K562 (cell line): Measurements from ENCODE around the gene ASXL2. TPM values are rescaled to one million over a fixed set of nuclear protein-coding genes. Genes with fewer than 3 reads are reported as not detected.
A peak's percentile ranks its signal among the peaks of the same experiment; 100 is the strongest.

Experiments used
- BRF1 ChIP-seq: IDR thresholded peaks from 3 replicates; pipeline ENCODE4 v1.6.1; 2011; ENCODE audit warnings: borderline replicate concordance, mild to moderate bottlenecking; ENCODE audit not compliant: insufficient read length; ENCODE audit errors: extremely low read depth
- C11orf30 ChIP-seq: fragments of 450-650 bp; IDR thresholded peaks from 2 replicates; pipeline ENCODE4 v1.6.1; 2016; ENCODE audit warnings: low read depth, mild to moderate bottlenecking
- DPF2 ChIP-seq: fragments of 450-650 bp; IDR thresholded peaks from 2 replicates; pipeline ENCODE4 v1.6.1; 2016
- ESRRA ChIP-seq: fragments of 450-650 bp; IDR thresholded peaks from 2 replicates; pipeline ENCODE4 v1.6.1; 2014; ENCODE audit warnings: low read depth, mild to moderate bottlenecking, moderate library complexity, borderline replicate concordance
- KLF6 ChIP-seq: fragments of 250-450 bp; sonication (Bioruptor Pico); IDR thresholded peaks from 2 replicates; pipeline ENCODE4 v1.4.0; 2020; ENCODE audit warnings: mild to moderate bottlenecking, moderate library complexity, borderline replicate concordance
- MTA2 ChIP-seq: fragments of 450-650 bp; IDR thresholded peaks from 2 replicates; pipeline ENCODE4 v1.6.1; 2016; ENCODE audit warnings: low read depth
- PHB ChIP-seq: fragments of 250-450 bp; sonication (Bioruptor Pico); IDR thresholded peaks from 2 replicates; pipeline ENCODE4 v1.5.0; 2021
- RBM22 ChIP-seq: fragments of 200-400 bp; formaldehyde crosslinking; IDR thresholded peaks from 2 replicates; pipeline ENCODE4 v1.6.1; 2018; ENCODE audit warnings: low read length, low read depth; ENCODE audit not compliant: poor library complexity, severe bottlenecking
- SAFB ChIP-seq: fragments of 200-400 bp; formaldehyde crosslinking; IDR thresholded peaks from 2 replicates; pipeline ENCODE4 v1.6.1; 2017; ENCODE audit warnings: low read depth, low read length, borderline replicate concordance
- SAP30 ChIP-seq: fragments of 200-600 bp; sonication (generic); IDR thresholded peaks from 2 replicates; pipeline ENCODE4 v1.6.1; 2012; ENCODE audit warnings: borderline replicate concordance, low read depth, mild to moderate bottlenecking, moderate library complexity, low read length, control low read depth, inconsistent platforms; ENCODE audit not compliant: insufficient read depth, poor library complexity, severe bottlenecking
- SMAD3 ChIP-seq: fragments of 450-650 bp; formaldehyde crosslinking; conservative IDR thresholded peaks from 2 replicates; pipeline ENCODE4 v1.4.0; 2020; ENCODE audit warnings: mild to moderate bottlenecking
- SREBF2 ChIP-seq: sonication (generic); formaldehyde crosslinking; IDR thresholded peaks from 2 replicates; pipeline ENCODE4 v1.4.0; 2020; ENCODE audit warnings: mild to moderate bottlenecking, missing genetic modification reagents
- ZNF146 ChIP-seq: IDR thresholded peaks from one replicate; pipeline ENCODE4 v1.6.1; 2018; ENCODE audit warnings: missing compliant biosample characterization; ENCODE audit not compliant: unreplicated experiment
- ZNF436 ChIP-seq: fragments of 250-450, 450-650 bp; sonication (Bioruptor Pico); formaldehyde crosslinking; IDR thresholded peaks from 2 replicates; pipeline ENCODE4 v1.7.0; 2020; ENCODE audit warnings: mild to moderate bottlenecking
- ZNF586 ChIP-seq: fragments of 450-650 bp; formaldehyde crosslinking; conservative IDR thresholded peaks from 2 replicates; pipeline ENCODE4 v1.4.0; 2020; ENCODE audit warnings: mild to moderate bottlenecking, moderate library complexity
- polyA plus RNA-seq, 8 experiments: library from polyadenylated mRNA; depleted of rRNA in 4 of 8; stranded (reverse) in 5 of 8; unstranded in 3 of 8; fragments of >200 nt; fragmentation: Nextera tagmentation in 2 of 8; fragmentation: Illumina TruSeq in 1 of 8; extraction: Ambion mirVana in 2 of 8; extraction: Trizol in 1 of 8; gene quantifications; 2 replicates each; pipeline versions ENCODE4 v1.2.1 to v1.2.3, GENCODE V29; 2011 to 2014; ENCODE audit warnings: inconsistent platforms in 1 of 8, missing spikeins in 1 of 8
- total RNA-seq, 7 experiments: library from RNA; depleted of rRNA in 6 of 7; stranded (reverse); fragments of >200 nt in 6 of 7; fragmentation: Illumina TruSeq in 2 of 7; extraction: Trizol in 2 of 7; gene quantifications; 2 replicates each; pipeline versions ENCODE4 v1.2.1 to v1.2.3, GENCODE V29; 2011 to 2021; ENCODE audit warnings: low replicate concordance in 1 of 7
- TF ChIP-seq, protein P1 (sequence below): fragments of 450-650 bp; formaldehyde crosslinking; IDR thresholded peaks from 2 replicates; pipeline ENCODE4 v1.4.0; 2020; ENCODE audit warnings: mild to moderate bottlenecking, moderate library complexity
- TF ChIP-seq, protein P2 (sequence below): fragments of 450-650 bp; IDR thresholded peaks from 2 replicates; pipeline ENCODE4 v1.6.1; 2018; ENCODE audit not compliant: partially characterized antibody
- TF ChIP-seq, protein P3 (sequence below), 2 experiments: fragments of 450-650 bp in 1 of 2; IDR thresholded peaks; 2 replicates each; pipeline ENCODE4 v1.6.1; 2011 to 2017; ENCODE audit warnings: low read depth in 2 of 2, antibody characterized with exemption in 1 of 2, borderline replicate concordance in 1 of 2, low read length in 1 of 2, mild to moderate bottlenecking in 1 of 2, mixed read lengths in 1 of 2; ENCODE audit not compliant: control insufficient read depth in 1 of 2
- TF ChIP-seq, protein P4 (sequence below), 2 experiments: fragments of 450-650 bp in 1 of 2; sonication (generic) in 1 of 2; formaldehyde crosslinking in 1 of 2; IDR thresholded peaks in 1 of 2; conservative IDR thresholded peaks in 1 of 2; 2 replicates each; pipeline versions ENCODE4 v1.6.1 to v1.8.1; 2016 to 2023; ENCODE audit warnings: mild to moderate bottlenecking in 2 of 2, moderate library complexity in 2 of 2, inconsistent platforms in 1 of 2, missing genetic modification reagents in 1 of 2

ASXL2 gene
- total and polyA plus RNA-seq, 9 of the 15 experiments (the other 6 are each of a cell fraction or from before 2014, with no cell fraction given): 2.2 to 25.9 (median 9.0) TPM

DNA sequence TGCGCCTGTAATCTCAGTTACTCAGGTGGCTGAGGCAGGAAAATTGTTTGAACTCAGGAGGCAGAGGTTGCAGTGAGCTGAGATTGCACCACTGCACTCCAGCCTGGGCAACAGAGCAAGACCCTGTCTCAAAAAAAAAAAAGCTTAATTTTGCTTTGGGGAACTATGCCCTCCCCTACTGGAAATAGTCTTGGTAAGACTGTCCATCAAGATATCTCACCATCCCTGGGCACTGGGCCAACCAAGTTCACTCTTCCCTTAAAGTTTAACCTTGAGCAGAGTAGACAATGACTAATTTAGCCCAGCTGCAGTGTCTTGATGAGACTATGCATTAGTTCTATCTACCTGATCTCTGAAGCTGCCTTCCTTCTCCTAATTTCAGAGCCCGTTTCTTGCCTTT is 44.7 kb downstream of the ASXL2 start (continued):
- TF ChIP-seq, protein P1, sequence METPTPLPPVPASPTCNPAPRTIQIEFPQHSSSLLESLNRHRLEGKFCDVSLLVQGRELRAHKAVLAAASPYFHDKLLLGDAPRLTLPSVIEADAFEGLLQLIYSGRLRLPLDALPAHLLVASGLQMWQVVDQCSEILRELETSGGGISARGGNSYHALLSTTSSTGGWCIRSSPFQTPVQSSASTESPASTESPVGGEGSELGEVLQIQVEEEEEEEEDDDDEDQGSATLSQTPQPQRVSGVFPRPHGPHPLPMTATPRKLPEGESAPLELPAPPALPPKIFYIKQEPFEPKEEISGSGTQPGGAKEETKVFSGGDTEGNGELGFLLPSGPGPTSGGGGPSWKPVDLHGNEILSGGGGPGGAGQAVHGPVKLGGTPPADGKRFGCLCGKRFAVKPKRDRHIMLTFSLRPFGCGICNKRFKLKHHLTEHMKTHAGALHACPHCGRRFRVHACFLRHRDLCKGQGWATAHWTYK (CRISPR knock-in tag): no peak
- TF ChIP-seq PHB (CRISPR knock-in tag) (no peak), SAP30 (no peak), ZNF436 (CRISPR knock-in tag) (no peak), ZNF586 (no peak), C11orf30 (no peak), RBM22 (no peak), SMAD3 (CRISPR knock-in tag) (no peak), ZNF146 (no peak), DPF2 (peak; percentile 80), KLF6 (CRISPR knock-in tag) (no peak), ESRRA (peak; percentile 96), SREBF2 (CRISPR knock-in tag) (no peak), BRF1 (no peak), SAFB (no peak), MTA2 (peak; percentile 15; the same call in 1 of the 2 replicates)
- TF ChIP-seq, protein P2, sequence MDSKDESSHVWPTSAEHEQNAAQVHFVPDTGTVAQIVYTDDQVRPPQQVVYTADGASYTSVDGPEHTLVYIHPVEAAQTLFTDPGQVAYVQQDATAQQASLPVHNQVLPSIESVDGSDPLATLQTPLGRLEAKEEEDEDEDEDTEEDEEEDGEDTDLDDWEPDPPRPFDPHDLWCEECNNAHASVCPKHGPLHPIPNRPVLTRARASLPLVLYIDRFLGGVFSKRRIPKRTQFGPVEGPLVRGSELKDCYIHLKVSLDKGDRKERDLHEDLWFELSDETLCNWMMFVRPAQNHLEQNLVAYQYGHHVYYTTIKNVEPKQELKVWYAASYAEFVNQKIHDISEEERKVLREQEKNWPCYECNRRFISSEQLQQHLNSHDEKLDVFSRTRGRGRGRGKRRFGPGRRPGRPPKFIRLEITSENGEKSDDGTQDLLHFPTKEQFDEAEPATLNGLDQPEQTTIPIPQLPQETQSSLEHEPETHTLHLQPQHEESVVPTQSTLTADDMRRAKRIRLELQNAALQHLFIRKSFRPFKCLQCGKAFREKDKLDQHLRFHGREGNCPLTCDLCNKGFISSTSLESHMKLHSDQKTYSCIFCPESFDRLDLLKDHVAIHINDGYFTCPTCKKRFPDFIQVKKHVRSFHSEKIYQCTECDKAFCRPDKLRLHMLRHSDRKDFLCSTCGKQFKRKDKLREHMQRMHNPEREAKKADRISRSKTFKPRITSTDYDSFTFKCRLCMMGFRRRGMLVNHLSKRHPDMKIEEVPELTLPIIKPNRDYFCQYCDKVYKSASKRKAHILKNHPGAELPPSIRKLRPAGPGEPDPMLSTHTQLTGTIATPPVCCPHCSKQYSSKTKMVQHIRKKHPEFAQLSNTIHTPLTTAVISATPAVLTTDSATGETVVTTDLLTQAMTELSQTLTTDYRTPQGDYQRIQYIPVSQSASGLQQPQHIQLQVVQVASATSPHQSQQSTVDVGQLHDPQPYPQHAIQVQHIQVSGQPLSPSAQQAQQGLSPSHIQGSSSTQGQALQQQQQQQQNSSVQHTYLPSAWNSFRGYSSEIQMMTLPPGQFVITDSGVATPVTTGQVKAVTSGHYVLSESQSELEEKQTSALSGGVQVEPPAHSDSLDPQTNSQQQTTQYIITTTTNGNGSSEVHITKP: no peak
- TF ChIP-seq, protein P3, sequence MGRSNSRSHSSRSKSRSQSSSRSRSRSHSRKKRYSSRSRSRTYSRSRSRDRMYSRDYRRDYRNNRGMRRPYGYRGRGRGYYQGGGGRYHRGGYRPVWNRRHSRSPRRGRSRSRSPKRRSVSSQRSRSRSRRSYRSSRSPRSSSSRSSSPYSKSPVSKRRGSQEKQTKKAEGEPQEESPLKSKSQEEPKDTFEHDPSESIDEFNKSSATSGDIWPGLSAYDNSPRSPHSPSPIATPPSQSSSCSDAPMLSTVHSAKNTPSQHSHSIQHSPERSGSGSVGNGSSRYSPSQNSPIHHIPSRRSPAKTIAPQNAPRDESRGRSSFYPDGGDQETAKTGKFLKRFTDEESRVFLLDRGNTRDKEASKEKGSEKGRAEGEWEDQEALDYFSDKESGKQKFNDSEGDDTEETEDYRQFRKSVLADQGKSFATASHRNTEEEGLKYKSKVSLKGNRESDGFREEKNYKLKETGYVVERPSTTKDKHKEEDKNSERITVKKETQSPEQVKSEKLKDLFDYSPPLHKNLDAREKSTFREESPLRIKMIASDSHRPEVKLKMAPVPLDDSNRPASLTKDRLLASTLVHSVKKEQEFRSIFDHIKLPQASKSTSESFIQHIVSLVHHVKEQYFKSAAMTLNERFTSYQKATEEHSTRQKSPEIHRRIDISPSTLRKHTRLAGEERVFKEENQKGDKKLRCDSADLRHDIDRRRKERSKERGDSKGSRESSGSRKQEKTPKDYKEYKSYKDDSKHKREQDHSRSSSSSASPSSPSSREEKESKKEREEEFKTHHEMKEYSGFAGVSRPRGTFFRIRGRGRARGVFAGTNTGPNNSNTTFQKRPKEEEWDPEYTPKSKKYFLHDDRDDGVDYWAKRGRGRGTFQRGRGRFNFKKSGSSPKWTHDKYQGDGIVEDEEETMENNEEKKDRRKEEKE (IDR thresholded peaks at IDR 0.05; ENCODE audit: borderline replicate concordance in 1 of 2, control insufficient read depth in 1 of 2, low read depth in 2 of 2, low read length in 1 of 2): no peak
- TF ChIP-seq, protein P4, sequence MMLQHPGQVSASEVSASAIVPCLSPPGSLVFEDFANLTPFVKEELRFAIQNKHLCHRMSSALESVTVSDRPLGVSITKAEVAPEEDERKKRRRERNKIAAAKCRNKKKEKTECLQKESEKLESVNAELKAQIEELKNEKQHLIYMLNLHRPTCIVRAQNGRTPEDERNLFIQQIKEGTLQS (IDR thresholded peaks at IDR 0.05): peak; percentile 52
- TF ChIP-seq, protein P4 (CRISPR knock-in tag; conservative IDR thresholded peaks at IDR 0.05): no peak
